Spleen (tissue), 11 donors: ENCODE results near the gene CD209. TPM values are rescaled to one million over a fixed set of nuclear protein-coding genes. Genes with fewer than 3 reads are reported as not detected.
A peak's percentile ranks its signal among the peaks of the same experiment; 100 is the strongest.

Experiments
- DNase-seq: peaks from one replicate; pipeline ENCODE4 v3.0.0-alpha.2; 2020
- H3K27ac ChIP-seq, 8 donors: fragments of 200-600 bp; sonication (generic) in 7 of 8; 1 replicate in 4 of 8; 2 replicates in 4 of 8; pipeline versions ENCODE4 v1.5.0 to v1.8.0; 2016 to 2021; ENCODE audit warnings: inconsistent platforms in 4 of 8, mild to moderate bottlenecking in 4 of 8, moderate library complexity in 1 of 8
- H3K27me3 ChIP-seq, 7 donors: fragments of 200-600 bp; sonication (generic) in 6 of 7; replicated peaks in 1 of 7; 1 replicate in 4 of 7; 2 replicates in 3 of 7; pipeline versions ENCODE4 v1.5.0 to v1.8.0; 2016 to 2021; ENCODE audit warnings: inconsistent platforms in 3 of 7, mild to moderate bottlenecking in 1 of 7
- H3K36me3 ChIP-seq, 6 donors: fragments of 200-600 bp; sonication (generic) in 5 of 6; 1 replicate in 4 of 6; 2 replicates in 2 of 6; pipeline versions ENCODE4 v1.5.0 to v1.8.0; 2016 to 2021; ENCODE audit warnings: inconsistent platforms in 2 of 6
- H3K4me1 ChIP-seq, 6 donors: fragments of 200-600 bp; sonication (generic) in 5 of 6; 1 replicate in 3 of 6; 2 replicates in 3 of 6; pipeline versions ENCODE4 v1.5.0 to v1.8.0; 2016 to 2021; ENCODE audit warnings: inconsistent platforms in 3 of 6
- H3K4me3 ChIP-seq, 8 donors: fragments of 200-600 bp; sonication (generic) in 7 of 8; 1 replicate in 4 of 8; 2 replicates in 4 of 8; pipeline versions ENCODE4 v1.5.0 to v1.8.0; 2016 to 2021; ENCODE audit warnings: inconsistent platforms in 4 of 8, mild to moderate bottlenecking in 4 of 8, moderate library complexity in 2 of 8
- H3K9me3 ChIP-seq, 8 donors: fragments of 200-600 bp; sonication (generic) in 7 of 8; 1 replicate in 4 of 8; 2 replicates in 4 of 8; pipeline versions ENCODE4 v1.5.0 to v1.8.0; 2016 to 2021; ENCODE audit warnings: inconsistent platforms in 4 of 8
- POLR2A ChIP-seq, 3 donors: fragments of 450-650 bp; IDR thresholded peaks; one replicate each; pipeline ENCODE4 v1.5.1; 2017; ENCODE audit warnings: antibody characterized with exemption in 3 of 3, mild to moderate bottlenecking in 1 of 3
- POLR2AphosphoS5 ChIP-seq, 3 donors: sonication (generic); formaldehyde crosslinking; IDR thresholded peaks; one replicate each; pipeline ENCODE4 v1.5.1; 2017; ENCODE audit warnings: antibody characterized with exemption in 3 of 3
- WGBS, 5 donors: extraction: QIAGEN DNeasy Blood & Tissue Kit in 3 of 5; methylation state at CpG; one replicate each; pipeline versions ENCODE4 v1.1.5 to v1.1.7; 2013 to 2018; 5-methylcytosine and 5-hydroxymethylcytosine counted together
- intact Hi-C: fragments of 100-400 bp; cut with DNase I; formaldehyde crosslinking; loops from one replicate; pipeline ENCODE4 v1.15.0; 2023; ENCODE audit warnings: low total_unique reads
- polyA plus RNA-seq, 3 donors: library from polyadenylated mRNA; stranded (reverse); fragments of 200-250 nt; gene quantifications; one replicate each; pipeline ENCODE4 v1.2.1, GENCODE V29; 2013
- total RNA-seq, 7 donors: library from RNA; depleted of rRNA in 3 of 7; stranded (reverse); fragments of >200 nt in 3 of 7; fragmentation: NEBNext Ultra II Directional in 4 of 7; extraction: Animal tissue kit (Norgen Biotek cat#: 25700) in 4 of 7; gene quantifications; one replicate each; pipeline versions ENCODE4 v1.1.0 to v1.2.1, GENCODE V29; 2016 to 2021
- TF ChIP-seq, protein P1 (sequence below), 11 experiments: fragments of 200-600 bp in 7 of 11; fragments of 450-650 bp in 4 of 11; sonication (generic) in 4 of 11; IDR thresholded peaks in 8 of 11; conservative IDR thresholded peaks in 3 of 11; 1 replicate in 7 of 11; 2 replicates in 4 of 11; pipeline versions ENCODE4 v1.4.0 to v1.8.0; 2016 to 2021; ENCODE audit warnings: antibody characterized with exemption in 11 of 11, inconsistent platforms in 4 of 11, mild to moderate bottlenecking in 1 of 11
- donor health status: healthy with polysubstance abuse.
- donor health status: DM: no; HTN: no; CAD: no; lungs with moderate emphysema.
- donor health status: DM: no; HTN: no; CAD: no.
- donor health status: Bipolar disorder and iron deficiency.
- donor health status: healthy.
- donor health status: DM: no; HTN: no; CAD: no.
- donor health status: DM: yes; HTN: yes; CAD: no.

CD209 gene
- total and polyA plus RNA-seq, 10 donors, result 0.42 to 22.2 (median 1.5) TPM

DNA sequence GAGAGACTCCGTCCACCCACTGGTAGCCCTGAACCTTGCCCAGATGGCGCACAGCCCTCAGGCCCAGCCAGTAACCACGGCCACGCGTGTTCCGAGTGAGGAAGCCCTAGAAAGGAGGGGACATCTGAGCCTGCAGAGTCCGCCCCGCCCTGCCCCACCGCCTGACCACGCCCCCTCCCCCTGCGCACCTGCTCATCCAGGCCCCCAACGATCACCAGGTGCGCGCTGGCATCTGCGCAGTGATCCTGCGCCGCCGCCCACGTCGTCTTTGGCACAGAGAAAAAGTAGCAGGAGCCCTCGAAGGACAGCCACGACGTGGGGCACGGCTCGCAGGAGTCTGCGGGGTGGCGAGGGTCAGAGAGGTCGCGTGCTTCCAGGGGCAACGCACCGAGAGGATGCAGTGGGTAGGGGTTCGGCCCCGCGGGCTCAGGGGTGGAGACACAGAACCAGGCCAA, 17.5 kb downstream of the CD209 start:
- Histone ChIP-seq H3K9me3 (no peaks in the 10 kb centered on the region), H3K36me3 (no peaks in the 10 kb centered on the region), H3K4me3 (peak overlapping the region in 4 of 8 donors; percentile 6 to 57 (median 16)), H3K4me1 (peaks cover 0 to 39% (median 27%) of the 10 kb centered on the region in 6 donors), H3K27me3 (peaks cover 4 to 51% (median 31%) of the 10 kb centered on the region in 7 donors), H3K27ac (no peak overlapping the region)
- TF ChIP-seq POLR2A (IDR thresholded peaks at IDR 0.05), result no peak
- TF ChIP-seq, protein P1, sequence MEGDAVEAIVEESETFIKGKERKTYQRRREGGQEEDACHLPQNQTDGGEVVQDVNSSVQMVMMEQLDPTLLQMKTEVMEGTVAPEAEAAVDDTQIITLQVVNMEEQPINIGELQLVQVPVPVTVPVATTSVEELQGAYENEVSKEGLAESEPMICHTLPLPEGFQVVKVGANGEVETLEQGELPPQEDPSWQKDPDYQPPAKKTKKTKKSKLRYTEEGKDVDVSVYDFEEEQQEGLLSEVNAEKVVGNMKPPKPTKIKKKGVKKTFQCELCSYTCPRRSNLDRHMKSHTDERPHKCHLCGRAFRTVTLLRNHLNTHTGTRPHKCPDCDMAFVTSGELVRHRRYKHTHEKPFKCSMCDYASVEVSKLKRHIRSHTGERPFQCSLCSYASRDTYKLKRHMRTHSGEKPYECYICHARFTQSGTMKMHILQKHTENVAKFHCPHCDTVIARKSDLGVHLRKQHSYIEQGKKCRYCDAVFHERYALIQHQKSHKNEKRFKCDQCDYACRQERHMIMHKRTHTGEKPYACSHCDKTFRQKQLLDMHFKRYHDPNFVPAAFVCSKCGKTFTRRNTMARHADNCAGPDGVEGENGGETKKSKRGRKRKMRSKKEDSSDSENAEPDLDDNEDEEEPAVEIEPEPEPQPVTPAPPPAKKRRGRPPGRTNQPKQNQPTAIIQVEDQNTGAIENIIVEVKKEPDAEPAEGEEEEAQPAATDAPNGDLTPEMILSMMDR (IDR thresholded peaks at IDR 0.05 in 8 of 11, conservative IDR thresholded peaks at IDR 0.05 in 3 of 11), result no peak
- peak in 1 of 3 donors; percentile 17 for TF ChIP-seq POLR2AphosphoS5 (IDR thresholded peaks at IDR 0.05)
- 7 to 17% (median 9%) methylated on average over 25 to 34 of the region's 34 CpGs for WGBS, 5 donors
- intact Hi-C loops, result no loop called here
- peak; percentile 79 for DNase-seq

DNA sequence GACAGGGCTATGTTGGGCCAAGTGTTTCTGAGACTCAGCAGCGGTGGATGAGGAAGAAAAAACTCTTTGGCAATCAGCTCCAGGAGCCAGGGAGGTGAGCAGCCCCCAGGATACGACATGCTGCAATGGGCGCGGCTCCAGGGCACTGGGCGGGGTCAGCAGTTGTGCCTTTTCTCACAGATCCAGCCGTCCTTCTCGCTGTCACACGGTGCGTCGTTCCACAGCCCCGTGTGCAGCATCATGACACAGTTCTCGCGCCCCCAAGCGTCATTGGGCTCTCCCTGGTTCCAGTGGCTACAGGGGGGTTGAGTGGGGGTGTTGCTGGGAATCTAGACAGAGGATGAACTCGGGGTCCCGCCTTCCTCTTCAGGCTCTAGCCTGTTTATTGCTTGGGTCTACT, 18.1 kb downstream of the CD209 start:
- no peak for DNase-seq
- TF ChIP-seq POLR2A (IDR thresholded peaks at IDR 0.05), result no peak
- no peak for TF ChIP-seq POLR2AphosphoS5 (IDR thresholded peaks at IDR 0.05)
- TF ChIP-seq, protein P1 (IDR thresholded peaks at IDR 0.05 in 8 of 11, conservative IDR thresholded peaks at IDR 0.05 in 3 of 11), result no peak
- Histone ChIP-seq H3K4me1 (peaks cover 0 to 35% (median 25%) of the 10 kb centered on the region in 6 donors), H3K27ac (no peak overlapping the region), H3K9me3 (no peaks in the 10 kb centered on the region), H3K27me3 (peaks cover 4 to 51% (median 31%) of the 10 kb centered on the region in 7 donors), H3K4me3 (peak overlapping the region in 1 of 8 donors; percentile 57), H3K36me3 (no peaks in the 10 kb centered on the region)
- intact Hi-C loops, result no loop called here
- 19 to 32% (median 22%) methylated on average over 15 to 16 of the region's 16 CpGs for WGBS, 5 donors

DNA sequence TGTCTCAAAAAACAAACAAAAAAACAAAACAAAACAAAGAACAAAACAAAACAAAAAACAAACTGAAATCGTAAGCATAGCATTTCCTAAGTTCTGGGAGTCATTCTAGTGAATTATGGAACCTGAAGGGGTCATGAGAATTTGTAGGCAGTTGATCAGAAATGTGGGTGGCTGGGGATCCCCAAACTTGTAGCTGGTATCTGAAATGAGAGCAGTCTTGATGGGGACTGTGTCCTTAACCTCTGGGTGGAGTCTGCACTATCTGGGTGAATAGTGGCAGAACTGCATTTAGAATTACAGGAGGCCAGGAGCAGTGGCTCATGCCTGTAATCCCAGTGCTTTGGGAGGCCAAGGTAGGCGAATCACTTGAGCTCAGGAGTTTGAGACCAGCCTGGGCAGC, 21.5 kb downstream of the CD209 start:
- Histone ChIP-seq H3K27me3 (peaks cover 4 to 34% (median 27%) of the 10 kb centered on the region in 7 donors), H3K27ac (no peak overlapping the region), H3K4me3 (no peak overlapping the region), H3K9me3 (no peaks in the 10 kb centered on the region), H3K4me1 (peaks cover 0 to 37% (median 21%) of the 10 kb centered on the region in 6 donors), H3K36me3 (no peaks in the 10 kb centered on the region)
- TF ChIP-seq, protein P1 (IDR thresholded peaks at IDR 0.05 in 8 of 11, conservative IDR thresholded peaks at IDR 0.05 in 3 of 11), result no peak
- TF ChIP-seq POLR2A (IDR thresholded peaks at IDR 0.05) (no peak), POLR2AphosphoS5 (IDR thresholded peaks at IDR 0.05) (no peak)
- DNase-seq, result no peak
- intact Hi-C loops, result no loop called here
- 59 to 70% (median 66%) methylated on average over 2 of the region's 2 CpGs for WGBS, 5 donors

DNA sequence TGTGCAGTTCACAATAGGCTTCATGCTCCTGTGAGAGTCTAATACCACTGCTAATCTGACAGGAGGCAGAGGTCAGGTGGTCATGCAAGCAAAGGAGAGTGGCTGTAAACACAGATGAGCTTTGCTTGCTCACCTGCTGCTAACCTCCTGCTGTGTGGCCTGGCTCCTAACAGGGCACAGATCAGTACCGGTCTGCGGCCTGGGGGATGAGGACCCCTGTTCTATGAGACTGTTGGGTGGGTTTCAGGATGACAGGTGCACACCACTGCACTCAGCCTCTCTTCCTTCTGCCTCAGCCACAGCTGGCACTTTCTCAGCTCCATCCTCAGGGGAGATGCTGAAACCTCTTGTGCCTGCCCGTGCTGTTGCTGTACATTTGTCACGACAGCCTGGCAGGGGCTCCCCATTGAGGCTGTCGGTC, 25.1 kb downstream of the CD209 start:
- H3K4me3 ChIP-seq, result no peak overlapping the region

More for the DNA sequence above, 25.1 kb downstream of the CD209 start:
- Histone ChIP-seq H3K36me3 (no peaks in the 10 kb centered on the region), H3K9me3 (peaks cover 0 to 4% (median 0%) of the 10 kb centered on the region in 8 donors), H3K27me3 (no peaks in the 10 kb centered on the region), H3K4me1 (peaks cover 0 to 36% (median 11%) of the 10 kb centered on the region in 6 donors), H3K27ac (no peak overlapping the region)
- intact Hi-C loops, result no loop called here
- DNase-seq, result no peak
- 46 to 72% (median 63%) methylated on average over 4 to 5 of the region's 5 CpGs for WGBS, 5 donors
- TF ChIP-seq POLR2A (IDR thresholded peaks at IDR 0.05), result no peak
- TF ChIP-seq POLR2AphosphoS5 (IDR thresholded peaks at IDR 0.05), result no peak
- TF ChIP-seq, protein P1 (IDR thresholded peaks at IDR 0.05 in 8 of 11, conservative IDR thresholded peaks at IDR 0.05 in 3 of 11), result no peak
